Femur (tissue), 1 donor: ENCODE data around the gene DPEP2.
A peak's percentile ranks its signal among the peaks of the same experiment; 100 is the strongest.
"Not testable (repeated sequence)": the region's sequence is repeated elsewhere in the genome, so short reads cannot be mapped to it uniquely, and the experiment has no call there.

Experiments
- DNase-seq: peaks from one replicate; pipeline ENCODE4 v3.0.0-alpha.2; 2017

DPEP2 gene

DNA sequence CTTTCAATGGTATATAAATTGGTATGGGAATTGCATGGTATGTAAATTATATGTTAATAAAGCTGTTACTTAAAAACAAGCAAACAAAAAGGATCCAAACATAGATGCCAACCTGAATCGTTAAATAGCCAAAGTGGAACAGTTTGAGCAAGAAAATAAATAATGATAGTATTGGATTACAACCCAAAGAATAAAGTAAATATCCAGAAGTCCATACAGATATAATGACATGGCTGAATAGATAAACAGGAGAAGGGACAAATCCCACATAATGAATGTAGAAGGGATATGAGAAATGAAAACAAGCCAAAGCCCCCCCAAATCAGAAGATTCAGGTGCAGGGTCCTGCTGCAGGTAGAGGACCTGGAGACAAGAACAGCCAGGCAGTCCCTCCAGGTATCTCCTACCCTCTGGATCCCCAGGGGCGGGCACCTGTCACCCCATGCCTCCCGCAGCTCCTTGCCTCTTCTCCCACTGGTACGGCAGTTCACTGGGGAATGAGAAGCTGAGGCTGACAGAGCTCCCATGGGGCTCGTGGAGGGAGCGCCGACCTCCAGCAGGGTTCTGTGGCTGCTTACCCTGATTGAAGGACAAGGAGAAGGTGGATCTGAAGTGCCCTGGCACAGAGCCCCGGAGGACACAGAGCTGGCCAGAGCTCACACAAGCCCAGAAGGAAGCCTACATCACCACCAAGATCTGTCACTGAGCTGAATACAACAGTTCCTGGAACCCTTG is 45.5 kb downstream of the DPEP2 start:
- peak; percentile 21 for DNase-seq

DNA sequence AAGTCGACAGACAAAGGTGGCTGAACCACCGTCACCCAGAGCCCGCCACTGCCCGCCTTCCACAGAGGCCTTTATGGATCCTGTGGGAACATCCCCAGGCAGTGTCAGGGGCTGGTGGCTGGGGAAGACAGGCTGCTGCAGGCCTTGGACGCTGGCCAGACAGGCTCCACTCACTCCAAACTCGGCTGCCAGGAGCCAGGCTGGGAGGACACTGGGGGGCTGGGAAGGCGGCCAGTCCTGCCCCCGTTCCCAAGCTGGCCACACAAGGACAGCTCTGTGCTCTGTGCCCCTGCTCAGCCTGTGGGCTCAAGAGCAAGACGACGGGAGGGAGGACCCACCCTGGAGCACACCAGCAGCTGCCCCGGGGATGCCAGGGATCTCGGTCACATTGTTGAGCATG is 47.8 kb downstream of the DPEP2 start:
- DNase-seq, result peak; percentile 65

DNA sequence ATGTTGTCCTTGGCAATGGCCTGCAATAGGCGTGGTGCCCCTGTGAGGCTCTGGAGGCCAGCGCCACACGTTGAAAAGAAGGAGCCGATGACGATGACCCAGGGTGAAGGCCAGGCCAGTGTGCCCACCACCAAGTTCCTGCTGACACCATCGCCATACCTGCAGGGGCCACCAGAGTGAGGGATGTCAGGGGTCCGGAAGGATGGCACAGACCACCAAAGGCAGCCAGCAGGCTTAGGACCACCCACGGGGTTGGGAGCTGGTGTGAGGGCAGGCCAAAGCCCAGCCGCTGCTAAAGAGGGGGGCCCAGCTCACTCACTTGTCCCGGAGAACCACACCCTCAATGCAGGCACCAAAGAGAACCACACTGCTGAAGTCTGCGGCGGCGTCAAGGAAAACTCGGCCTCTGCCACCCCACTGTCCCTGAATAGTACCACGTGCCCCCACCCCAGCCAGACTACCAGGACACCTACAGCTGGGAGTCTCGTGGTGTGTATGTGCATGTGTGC is 48.9 kb downstream of the DPEP2 start:
- DNase-seq, result peak; percentile 16

DNA sequence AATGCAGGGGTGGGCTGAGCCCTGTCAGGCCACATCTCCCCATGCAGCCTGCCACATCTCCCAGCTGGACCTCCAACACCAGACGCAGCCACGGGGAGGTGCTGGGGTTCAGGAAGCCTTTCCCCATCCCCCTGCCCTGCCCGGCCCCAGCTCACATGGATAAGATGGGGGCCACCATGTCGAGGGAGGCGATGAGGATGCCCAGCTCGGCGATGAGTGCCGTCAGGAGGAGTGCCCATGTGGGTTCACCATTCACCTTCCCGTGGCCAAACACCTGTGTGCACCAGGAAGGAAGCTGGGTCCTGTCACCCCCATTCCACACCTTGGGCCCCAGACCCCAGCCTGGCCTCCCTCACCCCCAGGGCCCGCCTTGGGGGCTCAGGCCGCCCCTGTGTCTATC is 49.6 kb downstream of the DPEP2 start:
- peak; percentile 11 for DNase-seq

DNA sequence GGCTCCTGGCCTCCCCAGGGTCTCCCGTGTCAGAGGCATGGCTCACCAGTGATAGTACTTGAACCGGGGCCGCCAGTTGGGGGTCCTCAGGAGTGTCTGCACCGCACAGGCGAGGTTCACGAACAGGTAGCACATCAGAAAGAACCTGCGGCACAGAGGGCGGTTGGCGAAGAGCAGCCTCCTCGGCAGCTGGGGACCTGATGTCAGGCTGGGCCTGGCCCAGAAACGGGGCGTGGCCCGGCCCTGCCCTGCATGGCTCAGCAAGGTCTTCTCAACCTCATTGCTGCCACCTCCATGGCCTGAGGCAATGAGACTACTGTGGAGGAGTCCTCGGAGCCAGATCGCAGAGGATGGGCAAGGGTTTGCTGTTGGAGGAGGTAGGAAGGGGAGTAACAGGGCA is 51.3 kb downstream of the DPEP2 start:
- DNase-seq, result no peak

DNA sequence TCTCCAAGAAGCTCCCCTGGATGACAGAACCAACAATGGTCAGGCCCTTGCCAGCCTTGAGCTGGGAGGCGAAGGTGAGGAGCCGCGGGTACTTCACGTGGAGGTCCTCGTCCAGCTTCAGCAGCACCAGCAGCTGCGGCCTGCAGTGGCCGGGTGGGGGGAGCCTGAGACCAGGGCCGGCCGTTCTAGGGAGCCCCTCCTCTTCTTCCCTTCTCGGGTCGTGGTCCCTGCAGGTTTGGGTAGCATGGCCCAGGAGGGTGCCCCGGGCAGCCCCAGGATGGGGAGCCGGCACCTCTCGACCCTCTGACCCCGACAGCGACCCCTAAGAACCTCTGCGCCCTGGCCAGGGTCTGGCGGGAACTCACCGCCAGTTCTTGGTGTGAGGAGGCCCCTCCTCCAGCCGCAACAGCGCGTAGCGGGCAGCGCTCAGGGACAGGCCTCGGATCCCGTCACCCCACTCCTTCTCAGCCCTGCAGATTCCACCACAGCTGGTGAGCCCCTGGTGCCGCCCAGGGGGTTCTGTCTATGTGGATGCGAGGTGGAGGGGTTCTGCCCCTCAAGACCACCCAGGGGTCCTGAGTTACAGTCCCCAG is 52.2 kb downstream of the DPEP2 start:
- no peak for DNase-seq

DNA sequence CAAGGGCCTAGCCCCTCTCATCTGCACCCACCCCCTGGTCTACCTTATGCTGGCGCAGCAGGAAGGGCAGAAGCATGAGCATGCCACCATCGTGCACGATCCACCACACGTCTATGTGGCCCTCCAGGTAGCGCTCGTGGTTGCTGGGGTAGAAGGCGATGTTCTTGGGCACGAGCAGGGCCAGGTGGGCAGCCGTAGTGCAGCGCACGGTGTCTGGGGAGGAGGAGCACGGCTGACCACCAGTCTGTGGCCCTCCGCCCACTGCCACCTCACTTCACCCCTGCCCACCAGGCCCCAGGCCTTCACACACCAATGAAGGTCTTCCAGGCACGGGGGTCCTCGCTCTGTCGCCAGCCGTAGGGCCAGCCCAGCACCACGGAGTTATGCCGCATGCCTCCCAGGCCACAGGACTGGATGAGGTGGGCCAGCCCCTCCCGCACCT is 53.1 kb downstream of the DPEP2 start:
- no peak for DNase-seq

DNA sequence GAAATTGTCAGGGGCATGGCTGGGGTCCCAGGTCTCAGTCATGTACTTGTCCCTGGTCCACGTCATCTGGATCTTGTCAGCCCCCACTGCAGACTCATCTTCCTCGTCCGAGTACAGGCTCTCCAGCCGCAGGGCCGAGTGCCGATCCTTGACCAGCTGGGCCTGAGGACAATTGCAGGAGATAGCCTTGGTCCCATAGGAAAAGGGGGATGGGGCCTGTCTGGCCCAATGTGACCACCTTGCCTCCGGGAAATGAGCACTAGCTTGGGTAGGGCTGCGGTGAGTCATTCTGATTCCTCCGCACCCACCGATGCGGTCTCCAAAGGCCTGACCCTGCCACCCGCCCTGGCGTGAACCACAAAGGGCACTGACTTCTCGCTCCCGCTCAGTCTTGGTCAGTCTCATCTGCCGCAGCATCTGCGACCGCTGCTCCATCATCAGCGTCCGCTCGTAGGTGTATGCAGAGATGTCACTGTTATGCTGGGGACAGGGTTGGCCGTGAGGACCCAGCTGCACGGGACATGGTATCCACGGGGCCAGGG is 53.8 kb downstream of the DPEP2 start:
- DNase-seq, result no peak

DNA sequence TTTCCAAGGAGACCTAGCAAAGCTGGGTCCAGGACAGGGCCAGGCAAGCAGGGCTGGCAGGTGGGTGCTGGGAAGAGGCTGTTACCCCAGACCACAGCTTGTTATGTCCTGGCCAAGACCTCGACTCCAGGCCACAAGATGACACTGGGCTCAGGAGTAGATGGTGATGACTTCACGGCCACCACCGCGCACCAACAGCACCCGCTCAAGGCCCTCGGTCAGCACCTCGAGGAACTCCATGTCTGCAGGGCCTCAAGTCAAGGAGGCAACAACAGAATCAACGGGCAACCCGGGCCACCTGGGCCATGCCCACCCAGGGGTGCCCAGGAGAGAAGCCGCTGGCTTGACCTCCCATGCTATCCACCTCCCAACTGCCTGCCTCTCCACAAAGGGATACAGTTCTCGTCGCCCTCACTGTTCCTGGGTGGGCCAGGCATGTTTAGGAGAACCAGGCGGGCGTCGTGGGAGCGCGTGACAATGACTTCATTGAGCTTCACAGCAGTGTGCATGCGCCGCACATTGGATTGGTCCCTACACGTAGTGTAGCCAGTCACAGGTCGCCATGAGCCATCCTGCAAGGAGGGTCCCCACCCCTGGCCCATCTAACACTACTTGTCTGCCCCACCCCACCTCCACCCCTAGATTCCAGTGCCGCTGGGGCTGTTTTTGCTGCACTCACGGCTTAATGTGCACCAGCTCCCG is 54.4 kb downstream of the DPEP2 start:
- no peak for DNase-seq

DNA sequence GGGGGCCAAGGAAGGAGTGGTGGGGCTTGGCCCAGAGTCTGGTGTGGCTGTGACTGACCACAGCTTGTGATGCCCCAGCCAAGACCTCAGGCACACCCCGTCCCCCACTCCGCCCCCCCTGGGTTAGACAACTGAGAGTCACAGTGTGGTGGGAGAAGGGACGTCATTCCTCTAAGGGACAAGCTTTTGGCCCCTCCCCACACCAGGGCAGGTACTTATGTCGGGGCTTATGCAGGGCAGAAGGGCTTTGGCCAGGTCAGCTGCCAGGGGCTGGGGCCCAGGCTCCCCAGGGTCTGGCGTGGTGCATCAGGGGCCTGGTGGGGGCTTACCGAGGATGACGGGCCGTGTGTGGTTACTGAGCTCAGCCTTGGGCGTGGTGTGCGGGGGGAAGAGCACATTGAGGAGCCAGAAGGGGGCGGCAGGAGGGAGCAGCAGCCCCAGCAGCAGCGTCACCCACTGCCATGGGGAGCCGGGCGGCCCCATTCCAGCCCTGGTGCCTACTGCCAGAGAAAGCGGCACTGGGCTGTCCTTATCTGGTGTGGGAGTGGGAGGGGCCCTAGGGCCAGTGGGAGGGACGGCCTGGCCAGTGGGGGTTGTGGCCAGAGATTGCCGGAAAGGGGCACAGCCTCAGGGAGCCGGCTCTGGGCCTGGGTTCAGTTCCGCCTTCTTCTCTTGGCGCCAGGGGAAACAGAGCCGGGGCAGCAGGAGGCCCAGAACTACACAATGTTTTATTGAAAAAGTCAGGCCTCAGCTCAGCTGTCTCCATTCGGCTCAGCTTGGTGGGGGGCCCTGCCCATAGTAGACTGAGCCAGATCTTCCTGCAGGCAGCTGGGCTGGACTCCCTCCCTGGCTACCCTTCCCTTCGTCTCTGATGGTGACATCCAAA is 55.4 kb downstream of the DPEP2 start, which contains the start of gene LCAT:
TSS of gene LCAT (minus strand) at position 502 of the 886 bp plus-strand sequence. CDS start at position 483, 19 bp downstream.
- no peak for DNase-seq

DNA sequence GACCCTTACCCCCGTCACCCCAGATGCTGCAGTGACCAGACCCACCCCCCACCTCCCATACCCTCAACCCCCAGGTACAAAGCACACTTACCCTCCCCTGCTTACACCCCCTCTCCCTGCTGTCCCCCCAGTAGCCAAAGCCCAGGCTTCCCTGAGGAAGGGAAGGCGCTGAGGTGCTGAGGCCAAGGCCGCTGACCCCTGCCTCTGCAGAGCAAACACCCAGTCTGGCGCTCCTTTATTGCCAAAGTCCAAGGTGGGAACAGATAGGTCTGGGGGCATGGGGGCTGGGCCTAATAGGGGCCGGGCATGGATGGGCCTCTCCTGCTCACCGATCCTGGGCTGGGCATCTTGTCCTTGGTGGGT is 56.0 kb downstream of the DPEP2 start:
- DNase-seq, result no peak

DNA sequence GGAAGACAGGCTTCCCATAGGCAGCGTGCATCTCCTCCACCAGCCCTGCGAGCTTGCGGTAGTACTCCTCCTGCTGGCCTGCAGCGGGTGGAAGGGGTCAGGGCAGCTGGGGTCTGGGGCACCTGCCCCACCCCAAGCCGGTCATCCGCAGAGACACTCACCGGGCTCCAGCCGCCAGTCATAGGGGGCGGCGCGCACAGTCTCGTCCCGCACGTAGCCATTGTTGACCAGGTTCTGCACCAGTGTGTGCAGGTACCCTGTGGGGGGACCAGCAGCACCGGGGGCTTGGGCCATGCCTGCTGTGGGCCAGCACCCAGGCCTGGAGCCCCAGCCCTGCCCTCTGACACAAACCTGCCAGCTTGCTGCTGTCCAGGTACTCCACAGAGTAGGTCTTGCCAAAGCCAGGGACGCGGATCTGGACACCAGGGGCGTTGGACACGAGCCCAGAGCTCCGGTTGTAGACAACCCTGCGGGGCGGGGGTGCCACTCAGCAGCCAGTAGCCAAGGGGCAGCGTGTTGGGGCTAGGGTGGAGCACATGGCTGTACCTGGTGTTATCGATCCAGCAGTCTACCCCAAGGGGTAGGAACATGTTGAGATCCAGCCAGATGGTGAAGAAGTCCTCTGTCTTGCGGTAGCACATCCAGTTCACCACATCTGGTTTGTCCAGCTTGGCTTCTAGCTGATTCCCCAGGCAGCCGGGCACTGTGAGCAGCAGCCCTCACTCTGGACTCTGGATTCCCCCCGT is 56.6 kb downstream of the DPEP2 start:
- no peak for DNase-seq

DNA sequence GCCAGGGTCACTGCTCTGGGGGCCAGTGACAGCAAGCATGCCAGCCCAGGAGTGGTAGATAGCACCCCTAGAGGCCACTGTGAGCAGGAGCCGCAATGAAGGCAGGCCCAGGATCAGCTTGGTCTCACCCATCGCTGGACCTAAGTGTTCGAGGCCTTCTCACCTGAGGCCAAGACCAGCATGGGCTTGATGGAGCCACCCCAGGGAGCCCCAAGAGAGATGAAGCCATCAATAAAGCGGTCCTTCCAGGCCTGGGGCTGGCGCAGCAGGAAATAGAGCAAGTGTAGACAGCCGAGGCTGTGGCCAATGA is 57.1 kb downstream of the DPEP2 start:
- DNase-seq, result no peak

DNA sequence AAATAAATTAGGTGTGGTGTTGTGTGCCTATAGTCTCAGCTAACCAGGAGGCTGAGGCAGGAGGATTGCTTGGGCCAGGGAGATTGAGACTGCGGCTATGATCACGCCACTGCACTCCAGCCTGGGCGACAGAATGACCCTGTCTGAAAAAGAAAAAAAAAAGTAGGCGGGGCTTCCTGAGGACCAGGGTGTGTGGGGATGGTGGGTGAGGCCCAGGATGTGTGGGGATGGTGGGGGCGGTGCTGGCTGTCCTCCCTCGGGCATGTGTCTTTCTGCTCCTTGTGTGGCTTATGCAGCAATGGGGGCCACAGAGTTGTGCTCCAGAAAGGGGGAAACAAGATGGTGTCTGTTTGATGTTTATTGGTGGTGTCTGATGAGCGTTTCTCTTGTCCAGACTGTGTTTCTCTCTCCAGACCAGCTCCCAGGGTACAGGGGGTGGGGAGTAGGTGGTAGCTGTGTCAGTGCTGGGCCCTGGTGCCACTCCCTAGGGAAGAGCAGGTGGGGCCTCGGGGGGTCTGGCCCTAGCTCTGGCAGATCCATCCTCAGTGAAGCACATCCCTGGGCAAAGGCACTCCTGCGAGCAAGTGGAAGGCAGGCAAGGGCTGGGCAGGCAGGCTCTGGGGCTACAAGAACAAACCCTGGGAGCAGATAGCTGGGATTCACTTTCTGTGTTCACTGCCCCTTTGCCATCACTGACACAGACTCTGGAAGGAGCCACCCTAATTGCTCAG is 57.6 kb downstream of the DPEP2 start:
- no peak for DNase-seq

DNA sequence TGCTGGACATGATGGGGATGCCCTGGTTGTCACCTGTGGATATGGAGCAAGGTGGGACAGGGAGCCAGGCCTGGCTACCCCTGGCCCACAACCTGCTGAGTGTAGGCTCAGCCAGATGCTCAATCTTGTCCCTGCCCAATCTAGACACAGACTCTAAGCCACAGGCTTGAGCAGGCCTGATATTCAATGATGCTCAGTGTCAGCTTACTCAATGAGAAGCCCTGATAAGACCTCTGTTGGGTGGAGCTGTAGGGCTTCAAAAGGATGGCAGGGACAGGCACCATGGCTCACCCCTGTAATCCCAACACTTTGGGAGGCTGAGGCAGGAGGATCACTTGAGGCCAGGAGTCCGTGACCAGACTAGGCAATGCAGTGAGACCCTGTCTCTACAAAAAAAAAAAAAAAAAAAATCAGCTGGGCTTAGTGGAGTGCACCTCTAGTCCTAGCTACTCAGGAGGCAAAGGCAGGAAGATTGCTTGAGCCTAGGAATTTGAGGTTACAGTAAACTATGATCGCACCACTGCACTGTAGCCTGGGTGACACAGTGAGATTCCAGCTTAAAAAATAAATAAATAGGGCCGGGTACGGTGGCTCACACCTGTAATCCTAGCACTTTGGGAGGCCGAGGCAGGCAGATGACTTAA is 58.7 kb downstream of the DPEP2 start:
- no peak for DNase-seq

DNA sequence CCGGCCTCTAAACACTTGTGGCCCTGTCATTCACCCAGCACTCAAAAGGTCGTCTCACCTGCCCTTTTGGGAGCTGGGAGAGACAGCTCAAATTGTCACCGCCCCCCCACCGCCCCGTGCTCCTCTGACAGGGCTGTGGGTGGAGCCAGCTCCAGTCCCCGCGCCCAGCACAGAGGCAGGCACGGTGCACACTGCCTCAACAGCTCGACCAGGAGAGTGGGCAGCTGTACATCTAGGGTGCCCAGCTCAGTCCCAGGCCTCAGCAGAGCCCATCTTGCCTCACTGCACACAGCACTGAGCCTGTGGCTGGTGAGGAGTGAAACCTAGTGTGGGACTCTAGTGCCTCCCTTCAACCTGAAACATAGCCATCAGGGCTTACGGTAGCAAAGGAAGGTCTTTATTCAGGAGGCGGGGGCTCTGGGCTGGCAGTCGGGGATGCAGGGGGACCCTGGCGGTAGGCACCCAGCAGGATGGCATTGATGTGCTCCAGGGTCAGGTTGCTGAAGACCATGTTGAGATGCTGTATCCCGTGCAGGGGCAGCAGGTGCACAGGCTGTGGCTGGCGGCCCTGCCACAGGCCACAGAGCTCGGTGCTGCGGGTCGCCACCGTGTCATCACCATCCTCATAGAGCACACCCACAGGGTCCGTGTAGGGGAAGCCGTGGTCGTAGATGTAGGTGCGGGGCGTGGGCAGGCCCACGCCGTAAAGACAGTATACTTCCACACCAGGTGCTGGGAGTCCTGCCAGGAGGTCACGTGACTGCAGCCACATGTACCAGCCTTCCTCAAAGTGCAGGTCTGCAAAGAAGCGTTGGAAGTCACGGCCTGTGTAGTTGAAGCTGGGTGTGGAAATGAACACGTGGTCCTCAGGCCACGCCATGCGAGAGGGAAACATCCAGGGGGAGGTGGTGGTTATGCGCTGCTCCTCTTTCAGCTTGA is 59.5 kb downstream of the DPEP2 start:
- no peak for DNase-seq

DNA sequence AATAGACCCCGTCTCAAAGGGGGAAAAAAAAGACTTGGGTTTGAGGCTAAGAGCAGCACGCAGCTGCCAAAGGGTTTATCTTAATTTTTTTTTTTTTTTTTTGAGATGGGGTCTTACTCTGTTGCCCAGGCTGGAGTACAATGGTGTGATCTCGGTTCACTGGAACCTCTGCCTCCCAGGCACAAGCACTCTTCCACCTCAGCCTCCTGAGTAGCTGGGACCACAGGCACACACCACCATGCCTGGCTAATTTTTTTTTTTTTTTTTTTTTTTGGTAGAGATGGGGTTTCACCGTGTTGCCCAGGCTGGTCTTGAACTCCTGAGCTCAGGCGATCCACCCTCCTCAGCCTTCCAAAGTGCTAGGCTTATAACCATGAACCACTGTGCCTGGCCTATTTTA is 61.6 kb downstream of the DPEP2 start:
- not testable (repeated sequence) for DNase-seq
